ENCODE results near the gene ELANE. TPM values are rescaled to one million over a fixed set of nuclear protein-coding genes. Genes with fewer than 3 reads are reported as not detected.
"Not testable (repeated sequence)": the region's sequence is repeated elsewhere in the genome, so short reads cannot be mapped to it uniquely, and the experiment has no call there.

ELANE gene
- total RNA-seq, 1 donor from 2014 or later = 0.52 TPM

DNA sequence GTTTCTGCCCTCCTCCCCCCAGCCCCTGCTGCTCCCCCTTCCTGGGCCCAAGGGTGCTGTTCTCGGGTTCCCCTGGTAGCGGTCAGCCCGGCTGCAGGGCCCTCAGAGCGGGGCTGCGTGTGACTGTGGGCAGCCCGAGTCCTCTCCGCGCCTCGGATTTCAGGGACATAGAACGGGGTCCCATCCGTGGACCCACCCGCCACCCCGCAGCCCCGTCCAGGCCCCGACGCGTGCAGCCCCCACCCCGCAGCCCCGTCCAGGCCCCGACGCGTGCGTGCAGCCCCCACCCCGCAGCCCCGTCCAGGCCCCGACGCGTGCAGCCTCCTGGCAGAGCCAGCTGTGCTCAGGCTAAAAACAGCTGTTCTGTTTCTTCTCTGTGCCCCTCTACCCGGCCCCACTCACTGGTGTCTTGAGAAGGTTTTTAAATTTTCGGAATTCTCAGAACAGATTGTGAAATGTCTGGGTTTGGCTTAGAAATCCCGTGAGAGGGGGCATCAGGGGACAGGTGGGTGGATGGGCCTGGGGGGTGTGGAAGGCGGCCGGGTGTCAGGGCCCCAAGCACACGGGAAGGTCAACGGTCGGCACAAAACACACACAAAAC, 16.8 kb upstream of the ELANE start:
- no peak for DNase-seq
- intact Hi-C loops (cut with DNase I) = no loop called here
- ATAC-seq = peak; percentile 64

DNA sequence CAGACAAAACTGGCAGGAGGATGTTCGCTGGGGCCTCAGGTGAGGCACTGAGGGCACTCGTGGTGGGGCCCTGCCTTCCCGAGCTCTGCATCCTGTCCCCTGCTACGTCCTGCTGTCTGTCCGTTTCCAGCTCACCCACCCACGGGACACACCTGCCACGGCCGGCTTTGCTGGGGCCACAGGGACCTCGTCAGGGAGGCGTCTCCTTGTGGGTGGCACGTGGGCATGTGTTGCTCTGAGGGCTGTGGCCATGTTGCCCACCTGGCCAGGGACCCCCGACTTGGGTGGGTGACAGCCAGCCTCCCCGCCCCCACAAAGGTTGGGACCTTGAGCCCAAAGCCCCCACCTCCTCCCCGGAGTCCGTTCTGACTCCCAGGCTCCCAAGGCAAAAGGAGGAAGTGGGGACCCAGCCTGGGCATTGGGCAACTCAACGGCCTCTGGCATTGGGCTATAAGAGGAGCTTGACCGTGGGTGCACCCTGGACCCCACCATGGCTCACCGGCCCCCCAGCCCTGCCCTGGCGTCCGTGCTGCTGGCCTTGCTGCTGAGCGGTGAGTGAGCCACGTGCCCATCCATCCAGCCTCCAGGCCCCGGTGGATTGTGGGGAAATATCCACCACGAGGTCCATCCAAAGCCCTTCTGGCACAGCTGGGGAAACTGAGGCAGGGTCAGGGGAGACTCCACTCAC, 11.4 kb upstream of the ELANE start, which contains the start of gene PRTN3:
TSS of gene PRTN3 (plus strand) at position 481 of the 688 bp plus-strand sequence. CDS start at position 491, 10 bp downstream.
- no peak within 1 kb of the TSS for H3K4me3 ChIP-seq
- peaks cover 9% of the 10 kb centered on the region for H3K4me1 ChIP-seq
- no peaks in the 10 kb centered on the region for H3K36me3 ChIP-seq
- ATAC-seq (peak; percentile 67), DNase-seq (no peak)
- no peak within 1 kb of the TSS for H3K27ac ChIP-seq
- H3K27me3 ChIP-seq = peaks cover 36% of the 10 kb centered on the region
- no peaks in the 10 kb centered on the region for H3K9me3 ChIP-seq
- TF ChIP-seq, protein P1, sequence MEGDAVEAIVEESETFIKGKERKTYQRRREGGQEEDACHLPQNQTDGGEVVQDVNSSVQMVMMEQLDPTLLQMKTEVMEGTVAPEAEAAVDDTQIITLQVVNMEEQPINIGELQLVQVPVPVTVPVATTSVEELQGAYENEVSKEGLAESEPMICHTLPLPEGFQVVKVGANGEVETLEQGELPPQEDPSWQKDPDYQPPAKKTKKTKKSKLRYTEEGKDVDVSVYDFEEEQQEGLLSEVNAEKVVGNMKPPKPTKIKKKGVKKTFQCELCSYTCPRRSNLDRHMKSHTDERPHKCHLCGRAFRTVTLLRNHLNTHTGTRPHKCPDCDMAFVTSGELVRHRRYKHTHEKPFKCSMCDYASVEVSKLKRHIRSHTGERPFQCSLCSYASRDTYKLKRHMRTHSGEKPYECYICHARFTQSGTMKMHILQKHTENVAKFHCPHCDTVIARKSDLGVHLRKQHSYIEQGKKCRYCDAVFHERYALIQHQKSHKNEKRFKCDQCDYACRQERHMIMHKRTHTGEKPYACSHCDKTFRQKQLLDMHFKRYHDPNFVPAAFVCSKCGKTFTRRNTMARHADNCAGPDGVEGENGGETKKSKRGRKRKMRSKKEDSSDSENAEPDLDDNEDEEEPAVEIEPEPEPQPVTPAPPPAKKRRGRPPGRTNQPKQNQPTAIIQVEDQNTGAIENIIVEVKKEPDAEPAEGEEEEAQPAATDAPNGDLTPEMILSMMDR (IDR thresholded peaks at IDR 0.05) = no peak
- intact Hi-C loops (cut with DNase I) = no loop called here

More for the DNA sequence above, 16.8 kb upstream of the ELANE start:
- H3K4me1 ChIP-seq = no peaks in the 10 kb centered on the region
- peaks cover 25% of the 10 kb centered on the region for H3K27me3 ChIP-seq
- H3K9me3 ChIP-seq = no peaks in the 10 kb centered on the region
- TF ChIP-seq, protein P1 (IDR thresholded peaks at IDR 0.05) = no peak
- no peak overlapping the region for H3K4me3 ChIP-seq
- H3K36me3 ChIP-seq = no peaks in the 10 kb centered on the region
- H3K27ac ChIP-seq = no peak overlapping the region

DNA sequence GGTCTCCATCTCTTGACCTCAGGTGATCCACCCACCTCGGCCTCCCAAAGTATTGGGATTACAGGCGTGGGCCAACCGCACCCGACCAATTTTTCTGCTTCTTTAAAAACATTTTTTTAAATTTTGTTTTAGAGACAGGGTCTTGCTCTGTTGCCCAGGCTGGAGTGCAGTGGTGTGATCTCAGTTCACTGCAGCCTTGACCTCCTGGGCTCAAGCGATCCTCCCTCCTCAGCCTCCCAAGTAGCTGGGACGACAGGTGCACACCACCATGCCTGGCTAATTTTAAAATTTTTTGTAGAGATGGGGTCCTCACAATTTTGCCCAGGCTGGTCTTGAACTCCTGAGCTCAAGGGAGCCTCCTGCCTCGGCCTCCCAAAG, 9.3 kb upstream of the ELANE start:
- Histone ChIP-seq H3K27me3 (peaks cover 40% of the 10 kb centered on the region), H3K4me1 (peaks cover 13% of the 10 kb centered on the region)
- DNase-seq; H3K36me3 ChIP-seq; H3K27ac ChIP-seq; intact Hi-C loops (cut with DNase I); ATAC-seq; H3K9me3 ChIP-seq; H3K4me3 ChIP-seq: not testable (repeated sequence)

DNA sequence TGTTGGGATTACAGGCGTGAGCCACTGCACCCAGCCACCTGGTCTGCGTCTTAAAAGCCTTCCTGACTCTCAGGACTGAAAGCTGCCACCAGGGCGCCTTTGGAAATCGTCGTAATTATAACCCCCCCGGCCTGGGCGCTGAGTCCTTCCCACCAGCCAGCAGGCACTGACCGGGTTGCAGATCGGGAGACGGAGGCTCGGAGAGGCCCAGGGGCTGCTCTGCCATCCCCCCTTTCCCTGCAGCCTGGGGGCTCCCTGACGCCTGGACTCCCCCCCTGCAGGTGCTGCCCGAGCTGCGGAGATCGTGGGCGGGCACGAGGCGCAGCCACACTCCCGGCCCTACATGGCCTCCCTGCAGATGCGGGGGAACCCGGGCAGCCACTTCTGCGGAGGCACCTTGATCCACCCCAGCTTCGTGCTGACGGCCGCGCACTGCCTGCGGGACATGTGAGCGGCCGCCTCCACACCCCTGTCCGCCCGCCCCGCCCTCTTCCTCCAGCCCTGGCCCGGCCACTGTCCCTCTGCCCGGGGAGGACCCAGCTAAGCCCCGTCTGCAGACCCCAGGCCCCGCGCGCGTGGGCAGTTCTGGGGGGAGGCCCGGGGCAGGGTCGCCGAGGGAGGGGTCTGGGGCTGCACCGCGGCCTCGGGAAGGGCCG, 8.8 kb upstream of the ELANE start:
- no peaks in the 10 kb centered on the region for H3K36me3 ChIP-seq
- peak; percentile 76 for DNase-seq
- no peaks in the 10 kb centered on the region for H3K9me3 ChIP-seq
- peaks cover 39% of the 10 kb centered on the region for H3K27me3 ChIP-seq
- H3K4me1 ChIP-seq = peaks cover 17% of the 10 kb centered on the region
- H3K27ac ChIP-seq = no peak overlapping the region
- intact Hi-C loops (cut with DNase I) = no loop called here
- TF ChIP-seq, protein P1 (IDR thresholded peaks at IDR 0.05) = no peak
- peak overlapping the region; percentile 10 for H3K4me3 ChIP-seq
- peak; percentile 74 for ATAC-seq

DNA sequence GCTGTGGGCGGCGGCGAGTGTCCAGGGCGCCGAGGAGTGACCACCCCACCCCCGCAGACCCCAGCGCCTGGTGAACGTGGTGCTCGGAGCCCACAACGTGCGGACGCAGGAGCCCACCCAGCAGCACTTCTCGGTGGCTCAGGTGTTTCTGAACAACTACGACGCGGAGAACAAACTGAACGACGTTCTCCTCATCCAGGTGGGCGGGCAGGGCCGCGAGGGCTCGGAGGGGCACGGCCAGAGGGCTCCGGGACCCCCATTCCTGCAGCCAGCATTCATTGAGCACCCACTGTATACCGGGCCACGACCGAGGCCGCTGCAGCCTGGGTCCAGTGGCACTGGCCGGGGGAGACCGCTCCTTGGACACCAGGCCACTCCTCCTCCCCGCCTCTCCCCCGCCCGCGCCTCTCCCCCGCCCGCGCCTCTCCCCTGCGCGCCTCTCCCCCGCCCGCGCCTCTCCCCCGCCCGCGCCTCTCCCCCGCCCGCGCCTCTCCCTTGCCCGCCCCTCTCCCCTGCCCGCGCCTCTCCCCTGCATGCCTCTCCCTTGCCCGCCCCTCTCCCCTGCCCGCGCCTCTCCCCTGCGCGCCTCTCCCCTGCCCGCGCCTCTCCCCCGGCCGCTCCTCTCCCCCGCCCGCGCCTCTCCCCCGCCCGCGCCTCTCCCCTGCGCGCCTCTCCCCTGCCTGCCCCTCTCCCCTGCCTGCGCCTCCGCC, 8.1 kb upstream of the ELANE start:
- ATAC-seq (peak; percentile 3), DNase-seq (no peak)
- Histone ChIP-seq H3K4me1 (peaks cover 17% of the 10 kb centered on the region), H3K9me3 (no peaks in the 10 kb centered on the region), H3K27ac (no peak overlapping the region), H3K4me3 (no peak overlapping the region), H3K27me3 (peaks cover 32% of the 10 kb centered on the region), H3K36me3 (no peaks in the 10 kb centered on the region)
- TF ChIP-seq, protein P1 (IDR thresholded peaks at IDR 0.05) = no peak
- intact Hi-C loops (cut with DNase I) = no loop called here

Data from upper lobe of right lung (tissue), 1 donor.